ENCODE data around the gene AUH. TPM values are rescaled to one million over a fixed set of nuclear protein-coding genes. Genes with fewer than 3 reads are reported as not detected.
A peak's percentile ranks its signal among the peaks of the same experiment; 100 is the strongest.

The AUH gene
- total RNA-seq, 2 donors from 2014 or later = 58.0 to 76.1 TPM

DNA sequence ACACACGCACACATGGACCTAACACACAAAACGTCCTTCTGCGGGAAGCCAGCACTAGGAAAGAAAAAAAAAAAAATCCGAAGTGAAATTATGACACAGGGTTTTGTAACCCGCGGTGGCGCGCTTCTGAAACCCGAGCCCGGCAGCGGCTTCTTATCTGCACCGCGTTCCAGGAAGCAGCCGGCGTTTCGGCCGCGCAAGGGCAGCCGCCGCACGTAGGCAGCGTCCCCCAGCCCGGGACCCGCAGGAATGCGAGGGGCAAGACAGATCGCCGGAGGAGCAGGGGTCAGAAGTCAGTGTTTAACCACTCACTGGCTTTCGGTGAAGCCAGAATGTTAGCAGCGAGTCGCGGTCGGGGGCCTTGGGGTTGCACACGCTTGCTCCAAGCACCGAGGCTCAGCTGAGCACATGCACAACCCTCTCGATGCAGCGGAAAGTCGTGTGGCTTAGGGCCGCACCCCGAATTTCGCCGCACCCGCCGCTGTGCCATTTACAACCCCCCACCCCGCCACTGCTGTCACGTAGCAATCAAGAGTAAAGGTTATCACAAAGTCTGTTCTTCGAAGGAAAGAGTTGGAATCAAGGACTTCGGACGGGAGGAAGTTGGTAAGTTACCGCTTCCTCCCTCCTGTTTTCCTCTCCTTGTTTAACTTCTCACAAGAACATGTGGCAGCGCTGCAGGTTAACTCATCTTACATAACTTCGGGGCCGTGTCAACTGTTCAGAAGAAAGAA lies 167.9 kb downstream of the AUH start:
- H3K27ac ChIP-seq = peak overlapping the region; percentile 90 to 92
- peak overlapping the region; percentile 15 to 29 for H3K4me3 ChIP-seq
- H3K27me3 ChIP-seq (replicated peaks; ENCODE audit: insufficient read depth) = no peaks in the 10 kb centered on the region
- H3K36me3 ChIP-seq = no peaks in the 10 kb centered on the region
- 17% methylated on average over 52 of the region's 52 CpGs for WGBS
- TF ChIP-seq, protein P1, sequence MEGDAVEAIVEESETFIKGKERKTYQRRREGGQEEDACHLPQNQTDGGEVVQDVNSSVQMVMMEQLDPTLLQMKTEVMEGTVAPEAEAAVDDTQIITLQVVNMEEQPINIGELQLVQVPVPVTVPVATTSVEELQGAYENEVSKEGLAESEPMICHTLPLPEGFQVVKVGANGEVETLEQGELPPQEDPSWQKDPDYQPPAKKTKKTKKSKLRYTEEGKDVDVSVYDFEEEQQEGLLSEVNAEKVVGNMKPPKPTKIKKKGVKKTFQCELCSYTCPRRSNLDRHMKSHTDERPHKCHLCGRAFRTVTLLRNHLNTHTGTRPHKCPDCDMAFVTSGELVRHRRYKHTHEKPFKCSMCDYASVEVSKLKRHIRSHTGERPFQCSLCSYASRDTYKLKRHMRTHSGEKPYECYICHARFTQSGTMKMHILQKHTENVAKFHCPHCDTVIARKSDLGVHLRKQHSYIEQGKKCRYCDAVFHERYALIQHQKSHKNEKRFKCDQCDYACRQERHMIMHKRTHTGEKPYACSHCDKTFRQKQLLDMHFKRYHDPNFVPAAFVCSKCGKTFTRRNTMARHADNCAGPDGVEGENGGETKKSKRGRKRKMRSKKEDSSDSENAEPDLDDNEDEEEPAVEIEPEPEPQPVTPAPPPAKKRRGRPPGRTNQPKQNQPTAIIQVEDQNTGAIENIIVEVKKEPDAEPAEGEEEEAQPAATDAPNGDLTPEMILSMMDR (IDR thresholded peaks at IDR 0.05) = peak in 1 of 4 experiments; percentile 9
- TF ChIP-seq POLR2A (IDR thresholded peaks at IDR 0.05) (peak; percentile 29), POLR2AphosphoS5 (IDR thresholded peaks at IDR 0.05) (peak; percentile 50)
- peak; percentile 72 for DNase-seq (ENCODE audit: low spot score)
- intact Hi-C loops (cut with DNase I) = loop anchor here (2.0 to 10.0 kb wide), 6 partner anchors 62 to 751 kb away; partner anchors contain the start of gene AUH
- peaks cover 10% of the 10 kb centered on the region for H3K4me1 ChIP-seq (replicated peaks)
- no peaks in the 10 kb centered on the region for H3K9me3 ChIP-seq

DNA sequence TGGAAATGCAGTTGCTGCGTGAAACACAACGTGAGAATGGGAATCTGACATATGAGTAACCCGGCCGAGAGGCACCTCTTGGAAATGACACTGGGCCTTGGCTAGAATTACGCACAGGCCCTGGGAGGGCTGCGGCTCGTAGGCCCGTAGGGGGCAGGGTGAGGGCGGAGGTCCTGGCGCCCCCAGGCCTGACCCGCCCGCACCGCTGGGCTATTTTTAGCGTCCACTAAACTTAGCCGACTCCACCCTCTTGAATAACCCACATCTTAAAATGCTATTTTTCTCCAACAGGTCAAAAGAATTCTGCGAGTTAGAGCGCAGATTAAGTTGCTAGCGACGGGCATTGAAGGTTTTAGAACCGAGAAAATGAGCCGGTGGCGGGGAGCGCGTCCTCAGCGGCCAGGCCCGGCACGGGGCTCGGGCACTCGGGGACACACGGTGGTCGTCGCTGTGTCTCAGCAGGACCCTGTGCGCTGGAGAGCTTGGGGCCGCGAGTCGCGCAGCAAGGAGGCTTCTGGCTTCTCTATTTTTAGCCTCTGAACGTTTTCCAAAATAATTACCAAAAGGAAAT lies 168.5 kb downstream of the AUH start:
- DNase-seq (ENCODE audit: low spot score) = peak; percentile 77
- Histone ChIP-seq H3K27ac (peak overlapping the region; percentile 90 to 92), H3K4me3 (peak overlapping the region; percentile 15 to 29), H3K9me3 (no peaks in the 10 kb centered on the region), H3K36me3 (no peaks in the 10 kb centered on the region), H3K4me1 (replicated peaks) (peaks cover 10% of the 10 kb centered on the region), H3K27me3 (replicated peaks; ENCODE audit: insufficient read depth) (no peaks in the 10 kb centered on the region)
- intact Hi-C loops (cut with DNase I) = loop anchor here (2.0 to 10.0 kb wide), 6 partner anchors 61 to 752 kb away; partner anchors contain the start of gene AUH
- WGBS = under 1% methylated on average over 38 of the region's 38 CpGs
- TF ChIP-seq POLR2AphosphoS5 (IDR thresholded peaks at IDR 0.05) = peak; percentile 76
- TF ChIP-seq POLR2A (IDR thresholded peaks at IDR 0.05) = peak; percentile 15
- TF ChIP-seq, protein P1 (IDR thresholded peaks at IDR 0.05) = peak in 2 of 4 experiments; percentile 7 to 41

DNA sequence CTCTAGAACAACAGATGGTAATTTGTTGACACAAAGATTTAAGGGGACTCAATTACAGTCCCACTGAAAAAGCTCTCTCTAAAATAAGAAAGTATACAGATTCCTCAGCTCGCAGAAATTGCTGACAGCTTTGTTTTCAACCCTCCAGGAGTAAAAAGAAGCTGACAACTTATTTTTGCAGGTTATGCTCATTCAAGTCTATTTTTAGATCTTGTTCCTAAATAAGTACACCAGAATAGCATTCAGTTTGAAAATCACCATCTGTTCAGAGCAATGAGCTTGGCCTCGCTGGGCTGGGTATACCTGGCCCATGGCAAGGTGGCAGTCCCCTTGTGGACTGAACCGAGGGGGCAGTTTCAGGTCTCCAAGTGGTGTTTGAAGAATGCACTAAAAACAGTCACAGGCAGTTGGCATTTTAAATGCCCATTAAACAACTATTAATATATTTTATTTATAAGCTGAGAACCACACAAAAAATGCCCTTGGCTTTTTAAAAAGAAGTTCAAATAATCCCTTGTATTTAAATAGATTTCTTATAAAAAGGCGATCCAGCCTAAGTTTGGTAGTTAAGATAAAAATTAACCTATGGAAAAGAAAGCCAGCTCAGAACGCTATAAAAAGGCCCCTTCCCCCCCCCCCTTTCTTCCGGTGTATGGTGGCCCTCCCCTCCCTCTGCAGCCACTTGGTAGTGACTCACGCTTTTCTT lies 169.2 kb downstream of the AUH start:
- no peak overlapping the region for H3K4me3 ChIP-seq
- WGBS = 10% methylated on average over 7 of the region's 7 CpGs
- peaks cover 10% of the 10 kb centered on the region for H3K4me1 ChIP-seq (replicated peaks)

DNA sequence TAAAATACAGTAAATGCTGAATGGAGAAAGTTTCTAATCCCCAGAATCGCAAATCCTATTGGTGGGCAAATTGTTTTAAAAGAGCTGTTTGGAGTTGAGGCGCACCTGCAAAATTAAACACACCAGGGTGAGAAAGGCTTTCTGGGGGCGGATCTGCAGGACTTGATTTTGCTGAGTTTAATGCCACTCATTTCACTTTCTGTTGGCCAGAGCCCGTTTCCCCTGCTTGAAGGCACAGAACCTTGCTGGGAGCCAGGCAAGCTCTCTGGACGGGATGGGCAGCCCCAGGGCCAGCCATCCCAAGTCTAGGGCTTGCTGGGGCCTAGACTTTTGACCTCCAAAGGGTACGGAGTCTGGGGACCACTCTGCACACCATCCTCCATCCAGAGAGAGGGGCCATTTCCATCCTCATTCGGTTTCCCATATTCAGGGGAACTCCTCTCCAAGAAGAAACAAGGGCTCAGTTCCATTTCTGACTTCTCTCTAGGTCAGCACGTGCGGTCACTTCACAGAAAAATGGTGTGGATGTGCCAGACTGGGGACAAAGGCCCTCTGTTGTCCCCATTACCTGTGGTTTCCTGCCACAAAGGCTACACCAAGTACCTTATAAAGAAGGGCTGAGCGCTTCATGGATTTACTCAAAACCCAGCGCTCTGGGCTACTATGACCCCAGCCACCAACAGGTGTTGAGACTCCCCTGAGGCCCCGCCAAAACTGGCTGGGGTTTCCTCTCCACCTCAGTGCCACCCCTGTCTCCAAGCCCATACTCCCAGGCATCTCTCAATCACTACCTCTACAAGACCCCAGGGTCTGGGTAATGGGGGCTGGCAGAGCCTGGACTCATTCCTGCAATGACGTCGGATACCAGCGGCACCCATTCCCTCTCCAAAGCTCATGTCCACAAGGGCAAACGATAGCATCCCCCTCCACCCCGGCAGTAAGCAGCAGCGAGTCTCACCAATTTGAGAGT lies 170.0 kb downstream of the AUH start:
- DNase-seq (ENCODE audit: low spot score) = no peak
- TF ChIP-seq POLR2A (IDR thresholded peaks at IDR 0.05) = no peak
- TF ChIP-seq, protein P1 (IDR thresholded peaks at IDR 0.05) = no peak
- TF ChIP-seq POLR2AphosphoS5 (IDR thresholded peaks at IDR 0.05) = no peak
- intact Hi-C loops (cut with DNase I) = loop anchor here (2.0 to 10.0 kb wide), 6 partner anchors 59 to 753 kb away; partner anchors contain the start of gene AUH
- Histone ChIP-seq H3K9me3 (no peaks in the 10 kb centered on the region), H3K36me3 (no peaks in the 10 kb centered on the region), H3K4me3 (no peak overlapping the region), H3K27me3 (replicated peaks; ENCODE audit: insufficient read depth) (no peaks in the 10 kb centered on the region), H3K4me1 (replicated peaks) (peaks cover 10% of the 10 kb centered on the region), H3K27ac (peak overlapping the region; percentile 90 to 92)
- 68% methylated on average over 18 of the region's 18 CpGs for WGBS

More for the DNA sequence above, 169.2 kb downstream of the AUH start:
- no peak for DNase-seq (ENCODE audit: low spot score)
- Histone ChIP-seq H3K27ac (peak overlapping the region; percentile 90 to 92), H3K36me3 (no peaks in the 10 kb centered on the region), H3K9me3 (no peaks in the 10 kb centered on the region), H3K27me3 (replicated peaks; ENCODE audit: insufficient read depth) (no peaks in the 10 kb centered on the region)
- intact Hi-C loops (cut with DNase I) = loop anchor here (2.0 to 10.0 kb wide), 6 partner anchors 60 to 752 kb away; partner anchors contain the start of gene AUH
- no peak for TF ChIP-seq POLR2A (IDR thresholded peaks at IDR 0.05)
- TF ChIP-seq, protein P1 (IDR thresholded peaks at IDR 0.05) = peak in 1 of 4 experiments; percentile 13
- no peak for TF ChIP-seq POLR2AphosphoS5 (IDR thresholded peaks at IDR 0.05)
